ENCODE measurements around the gene OTUD3.
"Not testable (repeated sequence)": the region's sequence is repeated elsewhere in the genome, so short reads cannot be mapped to it uniquely, and the experiment has no call there.

OTUD3 gene, protein sequence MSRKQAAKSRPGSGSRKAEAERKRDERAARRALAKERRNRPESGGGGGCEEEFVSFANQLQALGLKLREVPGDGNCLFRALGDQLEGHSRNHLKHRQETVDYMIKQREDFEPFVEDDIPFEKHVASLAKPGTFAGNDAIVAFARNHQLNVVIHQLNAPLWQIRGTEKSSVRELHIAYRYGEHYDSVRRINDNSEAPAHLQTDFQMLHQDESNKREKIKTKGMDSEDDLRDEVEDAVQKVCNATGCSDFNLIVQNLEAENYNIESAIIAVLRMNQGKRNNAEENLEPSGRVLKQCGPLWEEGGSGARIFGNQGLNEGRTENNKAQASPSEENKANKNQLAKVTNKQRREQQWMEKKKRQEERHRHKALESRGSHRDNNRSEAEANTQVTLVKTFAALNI

DNA sequence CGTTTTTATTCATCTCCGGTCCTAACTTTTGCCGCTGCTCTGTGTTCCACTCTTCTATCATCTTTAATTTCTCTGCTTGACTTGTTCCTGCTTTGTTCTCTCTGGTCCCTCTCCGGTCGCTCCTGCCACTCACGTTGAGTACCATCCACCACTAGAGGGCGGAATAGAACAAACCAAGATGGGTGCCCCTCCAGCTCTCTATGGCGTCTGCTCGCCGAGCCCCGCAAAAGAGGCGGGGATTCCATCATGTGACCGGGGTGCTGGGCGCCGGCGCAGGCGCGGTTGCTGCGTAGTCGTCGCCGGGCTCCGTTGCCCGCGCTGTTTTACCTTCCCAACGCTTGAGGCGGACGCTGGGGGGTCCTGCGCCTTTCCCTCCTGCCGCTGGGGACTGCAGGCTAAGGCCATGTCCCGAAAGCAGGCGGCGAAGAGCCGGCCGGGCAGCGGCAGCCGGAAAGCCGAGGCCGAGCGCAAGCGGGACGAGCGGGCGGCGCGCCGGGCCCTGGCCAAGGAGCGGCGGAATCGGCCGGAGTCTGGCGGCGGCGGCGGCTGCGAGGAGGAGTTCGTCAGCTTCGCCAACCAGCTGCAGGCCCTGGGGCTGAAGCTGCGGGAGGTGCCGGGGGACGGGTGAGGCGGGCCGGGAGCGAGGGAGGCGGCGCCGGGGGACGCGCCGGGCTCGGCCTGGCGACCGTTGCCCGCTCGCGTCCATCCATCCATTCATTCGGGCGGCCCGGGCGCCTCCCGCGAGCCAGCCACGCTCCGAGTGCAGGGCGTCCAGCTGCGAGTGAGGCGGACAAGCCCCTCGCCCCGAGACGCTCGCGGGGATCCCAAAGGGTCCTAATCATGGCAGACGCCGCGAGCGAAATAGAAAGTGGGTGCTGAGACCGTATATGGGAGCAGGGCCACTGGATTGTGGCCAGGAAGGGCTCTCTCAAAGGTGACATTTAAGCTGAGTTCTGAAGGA, at the start of gene OTUD3:
OTUD3 (plus strand) TSS at position 285 of the 961 bp plus-strand sequence; CDS start at position 404, 119 bp downstream.
- DNase-seq = peak; percentile 90 to 93

DNA sequence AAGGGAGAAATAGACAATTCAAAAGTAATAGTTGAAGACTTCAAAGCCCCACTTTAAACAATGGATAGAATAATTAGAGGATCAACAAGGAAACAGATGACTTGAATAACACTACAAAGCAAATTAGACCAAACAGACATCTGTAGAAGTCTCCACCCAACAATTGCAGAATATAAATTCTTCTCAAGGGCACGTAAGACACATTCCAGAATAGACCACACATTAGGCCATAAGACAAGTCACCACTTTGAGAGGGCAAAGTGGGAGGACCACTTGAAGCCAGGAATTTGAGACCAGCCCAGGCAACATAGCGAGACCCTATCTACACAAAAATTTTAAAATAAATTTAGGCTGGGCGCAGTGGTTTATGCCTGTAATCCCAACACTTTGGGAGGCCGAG, 46.6 kb upstream of the OTUD3 start:
- DNase-seq = no peak

DNA sequence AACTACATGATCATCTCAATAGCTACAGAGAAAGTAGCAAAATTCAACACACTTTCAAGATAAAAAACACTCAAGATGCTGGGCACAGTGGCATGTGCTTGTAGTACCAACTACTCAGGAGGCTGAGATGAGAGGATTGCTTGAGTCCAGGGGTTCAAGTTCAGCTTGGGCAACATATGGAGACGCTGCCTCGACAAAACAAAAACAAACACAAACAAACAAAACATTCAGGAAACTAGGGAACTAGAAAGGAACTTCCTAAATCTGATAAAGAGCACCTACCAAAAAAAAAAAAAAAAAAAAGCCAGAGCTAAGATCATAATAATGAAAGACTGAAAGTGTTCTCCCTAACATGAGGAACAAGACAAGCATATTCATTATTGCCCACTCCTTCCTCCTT, 44.3 kb upstream of the OTUD3 start:
- no peak for DNase-seq

DNA sequence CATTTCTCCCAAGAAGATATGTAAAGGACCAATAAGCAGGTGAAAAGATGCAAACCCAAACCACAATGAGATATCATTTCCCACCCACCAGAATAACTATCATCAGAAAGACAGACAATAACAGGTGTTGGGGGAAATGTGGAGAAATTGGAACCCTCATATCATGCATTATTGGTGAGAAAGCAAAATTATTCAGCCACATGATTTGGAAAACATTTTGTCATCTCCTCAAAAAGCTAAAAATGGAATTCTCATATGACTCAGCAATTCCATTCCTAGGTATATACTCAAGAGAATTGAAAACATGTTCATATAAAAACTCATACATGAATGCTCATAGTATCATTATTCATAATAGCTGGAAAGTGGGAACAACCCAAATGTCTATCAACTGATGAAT, 42.0 kb upstream of the OTUD3 start:
- no peak for DNase-seq

DNA sequence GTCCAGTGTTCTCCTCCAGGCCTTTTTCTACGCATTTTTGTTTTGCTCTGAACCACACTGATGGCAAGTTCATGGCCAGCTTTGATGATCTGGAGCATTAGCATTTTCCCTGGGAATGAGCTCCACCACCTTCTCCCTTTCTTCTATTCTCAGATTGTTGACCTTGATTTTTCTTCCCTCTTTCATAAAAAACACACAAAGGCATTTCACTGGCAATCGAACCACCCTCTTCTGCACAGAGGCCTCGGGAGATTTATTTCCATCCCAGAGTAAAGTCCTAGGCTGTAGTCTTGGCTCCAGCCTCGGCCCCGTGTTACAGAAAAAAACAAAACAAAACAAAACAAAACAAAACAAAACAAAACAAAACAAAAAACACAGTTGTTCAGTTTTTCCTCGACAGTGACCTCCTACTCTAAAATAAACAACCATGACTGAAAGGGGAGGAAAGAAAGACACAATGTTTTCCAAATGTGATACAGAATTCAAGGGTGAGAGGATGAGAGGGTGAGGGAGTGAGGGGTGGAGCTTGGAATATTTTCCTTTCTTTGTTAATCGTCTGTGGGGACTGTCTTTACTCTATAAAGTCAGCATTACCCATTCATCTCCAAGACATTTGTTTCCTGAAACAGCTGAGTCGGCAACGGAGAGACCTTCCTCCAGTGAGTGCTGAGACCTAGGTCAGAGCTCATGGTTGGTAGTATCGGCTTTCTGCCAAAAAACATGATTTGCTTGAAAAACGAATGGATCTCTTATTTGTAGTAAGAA, 37.3 kb upstream of the OTUD3 start:
- no peak for DNase-seq

DNA sequence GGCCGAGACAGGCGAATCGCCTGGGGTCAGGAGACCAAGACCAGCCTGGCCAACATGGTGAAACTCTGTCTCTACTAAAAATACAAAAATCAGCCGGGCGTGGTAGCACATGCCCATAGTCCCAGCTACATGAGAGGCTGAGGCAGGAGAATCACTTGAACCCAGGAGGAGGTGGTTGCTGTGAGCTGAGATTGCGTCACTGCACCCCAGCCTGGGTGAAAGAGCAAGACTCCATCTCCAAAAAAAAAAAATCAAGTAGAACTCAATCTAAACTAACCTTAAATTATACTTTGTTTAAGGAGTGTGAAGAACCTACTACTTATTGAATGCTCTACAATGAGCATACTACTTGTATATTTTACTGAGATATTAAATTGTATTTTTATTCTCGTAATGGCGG, 36.6 kb upstream of the OTUD3 start:
- no peak for DNase-seq

DNA sequence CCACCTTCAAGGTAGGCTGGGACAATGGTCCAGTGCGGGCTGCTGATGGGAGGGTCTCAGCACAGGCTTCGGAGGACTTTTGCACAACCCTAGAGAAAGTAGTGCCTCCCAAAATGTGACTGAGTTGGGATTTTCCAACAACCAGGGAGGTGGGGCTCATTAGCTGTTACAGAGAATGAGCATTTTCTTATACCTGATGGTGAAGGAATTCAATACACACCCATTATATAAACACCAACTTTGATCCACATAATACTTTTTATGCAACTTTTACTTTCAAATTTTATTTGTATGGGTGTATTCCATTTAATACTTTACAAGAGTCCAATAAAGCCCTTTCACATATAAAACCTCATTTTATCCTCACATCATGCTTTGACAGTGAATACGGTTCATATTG, 35.9 kb upstream of the OTUD3 start:
- DNase-seq = no peak

DNA sequence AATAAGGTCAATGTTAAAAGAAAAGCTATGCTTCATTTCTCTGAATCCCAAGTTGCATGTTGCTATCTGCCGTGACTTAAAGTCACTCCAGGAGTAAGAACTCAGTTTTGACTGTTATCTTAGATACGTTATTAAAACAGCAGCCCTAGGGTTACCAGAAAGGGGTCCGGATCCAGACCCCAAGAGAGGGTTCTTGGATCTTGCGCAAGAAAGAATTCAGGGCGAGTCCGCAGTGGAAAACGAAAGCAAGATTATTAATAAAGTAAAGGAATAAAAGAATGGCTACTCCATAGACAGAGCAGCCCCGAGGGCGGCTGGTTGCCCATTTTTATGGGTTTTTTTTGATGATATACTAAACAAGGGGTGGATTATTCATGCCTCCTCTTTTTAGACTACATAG, 34.9 kb upstream of the OTUD3 start:
- not testable (repeated sequence) for DNase-seq

DNA sequence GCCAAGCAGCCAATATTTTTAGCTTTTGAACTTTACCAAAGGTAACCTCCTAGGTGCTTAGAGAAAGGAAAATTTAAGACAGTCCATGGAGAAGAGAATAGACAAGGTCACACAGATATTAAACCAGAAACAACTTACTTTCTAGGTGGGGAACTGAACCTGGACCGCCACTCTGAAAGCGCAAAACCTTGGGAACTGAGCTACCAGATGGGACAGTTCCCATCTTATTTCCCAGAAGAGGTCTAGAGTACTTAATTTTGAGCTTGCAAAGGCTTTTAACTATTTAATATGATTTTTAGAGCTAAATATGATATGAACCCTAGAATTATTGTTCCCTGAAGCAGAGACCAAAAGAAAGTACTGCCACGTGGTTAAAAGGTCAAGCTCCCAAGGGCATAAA, 32.9 kb upstream of the OTUD3 start:
- DNase-seq = not testable (repeated sequence)

DNA sequence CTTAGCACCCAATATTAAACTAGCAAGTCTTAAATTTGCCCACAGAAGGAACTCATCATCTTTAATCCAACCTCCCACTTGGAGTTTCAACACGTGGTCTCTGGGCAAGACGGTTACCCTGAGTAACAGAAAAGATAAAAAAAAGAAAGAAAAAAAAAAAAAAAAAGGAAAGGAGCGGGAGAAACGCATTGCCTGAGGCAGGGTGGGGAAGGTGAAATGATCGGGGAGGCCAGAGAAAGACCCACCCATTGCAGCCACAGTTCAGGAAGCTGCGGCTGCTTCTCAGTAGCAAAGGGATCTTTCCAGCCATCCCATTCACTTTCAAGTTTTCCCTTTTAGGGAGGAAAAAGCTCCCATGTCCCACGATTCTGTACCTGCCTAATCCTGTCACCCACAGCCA, 32.0 kb upstream of the OTUD3 start:
- no peak for DNase-seq

DNA sequence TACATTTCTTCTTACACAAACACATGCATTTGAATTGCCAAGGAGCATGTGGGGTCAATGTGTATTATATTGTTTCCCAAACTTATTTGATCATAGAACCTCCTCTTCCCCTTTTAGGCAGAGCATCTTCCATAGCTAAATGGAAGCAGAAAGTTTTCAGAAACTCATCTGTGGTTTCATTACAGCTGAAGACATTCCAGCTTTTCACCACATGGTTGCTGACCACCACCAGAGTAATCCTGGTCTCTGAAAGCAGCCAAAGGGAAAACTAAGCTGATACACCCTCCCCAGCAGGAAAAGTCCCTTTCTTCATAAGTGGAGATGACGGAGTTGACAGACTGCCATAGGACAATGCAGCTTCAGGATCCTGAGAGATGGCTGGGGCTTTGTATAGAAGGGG, 30.2 kb upstream of the OTUD3 start:
- DNase-seq = no peak

DNA sequence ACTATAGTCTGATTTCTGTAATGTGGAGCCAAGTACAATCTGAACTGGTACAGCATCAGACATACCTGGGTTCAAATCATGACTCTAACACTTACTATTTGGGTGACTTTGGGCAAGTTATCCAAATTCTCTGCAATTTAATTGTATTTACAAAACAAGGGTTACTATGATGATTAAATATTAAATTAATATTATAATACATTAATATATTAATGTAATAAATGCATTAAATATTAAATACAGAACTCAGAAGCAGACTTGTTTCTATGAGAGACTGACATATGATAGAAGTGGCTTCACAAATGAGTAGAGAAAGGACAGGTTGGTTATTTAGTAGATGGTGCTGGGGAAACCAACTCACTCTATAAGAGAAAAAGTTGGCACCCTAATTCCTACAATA, 27.3 kb upstream of the OTUD3 start:
- no peak for DNase-seq

DNA sequence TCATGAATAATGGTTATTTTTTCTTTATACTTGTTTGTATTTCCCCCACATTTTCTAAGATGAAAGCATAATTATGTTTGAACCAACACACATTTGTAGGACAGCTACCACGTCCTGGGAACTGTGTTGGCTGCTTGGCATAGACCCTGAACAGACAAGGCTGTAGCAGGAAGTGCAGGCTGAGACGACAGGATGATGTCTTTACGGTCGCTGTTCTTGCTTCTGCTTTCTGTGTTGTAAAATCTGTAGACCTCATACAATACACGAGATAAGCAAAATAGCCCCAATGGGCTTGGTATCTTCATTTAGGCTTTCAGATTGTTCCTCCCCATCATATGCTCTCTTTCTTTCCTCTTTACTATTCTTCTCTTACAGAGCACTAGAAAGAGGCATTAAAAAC, 23.3 kb upstream of the OTUD3 start:
- no peak for DNase-seq

DNA sequence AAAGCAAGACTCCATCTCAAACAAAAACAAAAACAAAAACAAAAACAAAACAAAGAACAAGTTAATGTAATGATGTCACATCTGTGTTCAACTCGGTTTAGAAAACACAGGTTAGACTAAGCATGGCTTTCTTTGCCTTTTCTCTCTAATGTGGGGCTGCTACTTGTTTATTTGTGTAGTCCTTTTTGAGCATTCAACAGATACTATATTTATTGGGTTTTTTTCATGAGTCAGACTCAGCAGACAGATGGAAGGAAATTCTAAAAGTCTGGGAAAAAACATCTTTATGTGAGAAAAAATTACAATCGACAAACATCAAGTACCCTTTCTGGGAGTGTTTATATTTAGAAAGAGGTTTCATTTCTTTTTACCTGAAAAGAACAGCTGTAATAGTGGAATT, 22.3 kb upstream of the OTUD3 start:
- no peak for DNase-seq

DNA sequence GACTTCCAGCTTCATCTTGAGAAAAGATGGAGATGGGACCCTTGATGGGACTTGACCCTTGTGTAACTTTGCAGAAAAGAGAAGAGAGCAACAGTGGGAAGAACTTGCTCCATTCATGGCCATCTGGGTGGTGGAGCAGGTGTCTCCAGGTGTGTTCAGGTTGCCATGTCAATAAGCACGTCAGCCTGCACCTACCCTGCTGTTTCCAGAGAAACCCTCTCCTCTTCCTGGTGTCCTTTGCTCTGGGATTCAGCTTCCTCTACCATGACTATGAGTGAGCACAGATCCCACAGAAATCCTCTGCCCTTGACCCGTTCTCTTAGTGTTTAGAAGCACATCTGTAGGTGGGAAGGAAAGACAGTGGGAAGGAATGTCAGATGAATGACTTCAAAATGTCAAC, 21.8 kb upstream of the OTUD3 start:
- no peak for DNase-seq

DNA sequence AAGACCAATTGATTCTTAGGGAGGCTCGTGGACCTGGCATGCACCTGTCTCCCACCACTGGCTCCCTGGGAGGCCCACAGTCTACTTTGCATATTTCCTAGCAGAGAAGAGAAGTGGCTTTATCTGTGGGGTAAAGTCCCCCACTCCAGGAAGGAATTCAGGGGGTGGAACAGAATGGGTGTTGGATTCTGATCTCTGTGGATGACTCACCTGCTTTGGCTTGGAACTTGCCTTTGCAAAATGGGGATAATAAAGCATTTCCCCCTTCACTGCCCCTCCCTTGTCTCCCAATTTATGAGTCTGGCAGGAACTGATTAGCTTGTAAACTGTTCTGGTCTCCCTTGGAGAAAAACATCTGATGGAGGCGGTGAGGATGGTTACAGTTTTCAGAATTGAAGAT, 21.2 kb upstream of the OTUD3 start:
- no peak for DNase-seq

DNA sequence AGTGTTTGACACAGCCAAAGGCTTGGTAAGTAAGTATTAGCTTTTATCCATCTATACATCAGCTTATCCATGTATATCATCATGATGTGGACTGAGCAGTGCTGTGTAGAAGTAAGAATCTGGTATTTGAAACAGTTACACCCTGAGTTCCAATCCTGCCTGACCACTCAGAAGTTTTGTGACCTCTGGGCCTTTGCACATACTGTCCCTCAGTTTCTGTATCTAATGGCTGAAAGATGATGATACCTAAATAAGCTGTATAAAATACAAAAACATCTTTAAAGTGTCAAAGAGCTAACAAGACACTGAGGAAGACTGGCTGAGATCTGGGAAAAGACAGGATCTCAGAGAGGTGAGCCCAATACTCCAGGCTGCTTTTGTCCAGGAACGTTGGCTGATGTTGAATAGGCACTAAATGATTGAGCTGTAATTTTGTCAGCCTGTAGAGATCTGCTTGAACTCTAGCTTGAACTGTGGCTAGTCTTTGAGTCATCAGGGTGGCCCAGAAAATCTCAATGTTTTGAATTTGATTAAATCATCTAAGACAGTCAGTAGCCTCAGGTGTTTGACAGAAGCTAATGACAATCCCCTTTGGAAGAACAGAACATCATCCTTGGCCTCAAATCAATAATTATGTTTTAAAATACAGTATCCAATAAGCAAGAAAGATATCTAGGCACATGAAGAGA, 20.2 kb upstream of the OTUD3 start:
- no peak for DNase-seq

DNA sequence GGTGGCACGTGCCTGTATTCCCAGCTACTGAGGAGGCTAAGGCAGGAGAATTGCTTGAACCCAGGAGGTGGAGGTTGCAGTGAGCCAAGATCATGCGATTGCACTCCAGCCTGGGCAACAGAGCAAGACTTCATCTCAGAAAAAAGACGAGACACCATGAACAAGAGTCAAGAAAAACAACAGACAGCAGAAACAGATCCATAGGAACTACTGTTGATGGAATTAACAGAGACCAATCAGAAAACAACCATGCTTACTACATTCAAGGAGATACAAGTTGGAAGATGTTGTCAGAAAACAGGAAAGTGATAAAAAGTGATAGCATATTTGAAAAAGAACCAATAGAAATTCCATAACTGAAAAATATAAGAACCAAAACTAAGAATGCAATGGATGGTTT, 19.3 kb upstream of the OTUD3 start:
- no peak for DNase-seq

DNA sequence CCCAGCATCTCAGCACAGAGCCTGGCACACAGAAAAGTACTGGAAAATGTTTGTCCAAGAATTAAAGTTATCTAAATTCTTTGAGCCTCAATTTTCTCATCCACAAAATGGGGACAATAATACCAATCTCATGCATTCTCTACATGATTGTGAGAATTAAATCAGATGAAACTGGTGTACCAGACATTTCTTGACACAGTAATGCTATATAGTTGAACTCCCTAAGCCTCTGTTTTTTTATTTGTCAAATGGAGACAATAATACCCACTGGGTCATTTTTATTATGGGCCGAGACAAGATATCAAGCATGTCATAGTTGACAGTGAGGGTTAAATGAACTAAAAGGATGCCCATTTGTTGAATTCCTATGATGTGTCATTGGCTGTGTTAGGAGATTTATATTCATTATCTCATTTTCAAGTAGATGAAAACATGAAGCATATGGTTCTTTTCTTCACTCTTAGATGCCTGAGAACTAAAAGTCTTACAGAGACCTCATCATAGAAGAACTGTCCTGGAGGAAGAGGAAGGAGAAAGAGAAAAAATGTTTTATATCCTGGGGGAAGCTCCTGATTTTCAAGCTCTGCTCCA, 17.5 kb upstream of the OTUD3 start:
- DNase-seq = no peak

DNA sequence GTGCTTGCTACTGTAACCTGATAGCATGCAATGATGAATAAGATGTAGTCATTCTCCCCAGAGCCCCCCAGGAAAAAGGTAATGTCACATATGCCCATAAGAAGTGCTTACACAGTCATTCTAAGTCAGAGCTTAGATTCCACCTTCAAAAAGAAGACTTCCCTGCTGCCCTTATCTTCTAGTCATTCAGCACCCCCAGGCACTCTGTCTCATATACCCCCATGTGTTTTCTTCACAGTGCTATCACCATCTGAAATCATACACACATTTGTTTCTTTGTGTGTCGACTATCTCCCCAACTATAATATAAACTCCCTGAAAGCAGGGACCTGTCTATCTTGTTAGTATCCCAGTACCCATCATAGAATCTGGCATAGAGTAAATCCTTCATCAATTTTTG, 16.2 kb upstream of the OTUD3 start:
- no peak for DNase-seq

DNA sequence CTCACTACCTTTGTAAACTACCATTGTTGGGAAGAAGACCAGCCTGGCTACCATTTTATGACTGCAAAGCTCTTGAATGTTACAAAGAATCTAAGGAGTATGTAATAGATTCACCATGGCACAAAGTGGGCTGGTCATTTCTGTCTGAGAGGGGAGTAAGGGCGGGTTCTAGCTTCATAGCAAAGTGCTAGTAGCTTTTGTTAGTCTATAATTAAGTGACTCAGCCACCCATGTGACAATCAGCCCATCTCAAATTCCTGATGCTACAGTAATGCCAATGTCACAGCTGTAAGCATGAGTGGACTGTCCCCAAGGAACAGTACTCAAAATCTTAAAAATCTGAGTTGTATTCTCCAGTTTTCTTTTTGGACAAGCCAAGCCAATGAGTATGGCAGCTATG, 15.4 kb upstream of the OTUD3 start:
- no peak for DNase-seq

DNA sequence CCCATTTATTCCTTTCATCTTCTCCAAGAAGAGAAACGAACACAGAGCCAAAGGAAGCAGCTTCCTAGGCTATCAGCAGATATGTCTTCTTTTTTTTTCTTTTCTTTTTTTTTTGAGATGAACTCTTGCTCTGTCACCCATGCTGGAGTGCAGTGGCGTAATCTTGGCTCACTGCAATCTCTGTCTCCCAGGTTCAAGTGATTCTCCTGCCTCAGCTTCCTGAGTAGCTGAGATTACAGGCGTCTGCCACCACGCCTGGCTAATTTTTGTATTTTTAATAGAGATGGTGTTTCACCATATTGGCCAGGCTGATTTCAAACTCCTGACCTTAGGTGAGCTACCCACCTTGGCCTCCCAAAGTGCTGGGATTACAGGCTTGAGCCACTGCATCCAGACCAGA, 13.6 kb upstream of the OTUD3 start:
- DNase-seq = not testable (repeated sequence)
